GM23248 (cell line): Measurements from ENCODE around the gene SLX4IP.

Experiments used
- EZH2 ChIP-seq: fragments of 200-600 bp; sonication (generic); IDR thresholded peaks from 2 replicates; pipeline ENCODE4 v1.6.1; 2018; ENCODE audit warnings: antibody characterized with exemption, mild to moderate bottlenecking; ENCODE audit not compliant: insufficient read depth, poor library complexity, severe bottlenecking
- EZH2phosphoT487 ChIP-seq: fragments of 200-600 bp; sonication (generic); IDR thresholded peaks from 2 replicates; pipeline ENCODE4 v1.6.1; 2018; ENCODE audit warnings: antibody characterized with exemption, moderate library complexity, mild to moderate bottlenecking, low read depth; ENCODE audit not compliant: insufficient read depth

- TF ChIP-seq EZH2 (no peak), EZH2phosphoT487 (no peak)
These were observed 210.1 kb downstream of the SLX4IP start for GRCh38 chr20:10645205-10645570.
